ENCODE measurements around the gene SCO2.

SCO2 gene

DNA sequence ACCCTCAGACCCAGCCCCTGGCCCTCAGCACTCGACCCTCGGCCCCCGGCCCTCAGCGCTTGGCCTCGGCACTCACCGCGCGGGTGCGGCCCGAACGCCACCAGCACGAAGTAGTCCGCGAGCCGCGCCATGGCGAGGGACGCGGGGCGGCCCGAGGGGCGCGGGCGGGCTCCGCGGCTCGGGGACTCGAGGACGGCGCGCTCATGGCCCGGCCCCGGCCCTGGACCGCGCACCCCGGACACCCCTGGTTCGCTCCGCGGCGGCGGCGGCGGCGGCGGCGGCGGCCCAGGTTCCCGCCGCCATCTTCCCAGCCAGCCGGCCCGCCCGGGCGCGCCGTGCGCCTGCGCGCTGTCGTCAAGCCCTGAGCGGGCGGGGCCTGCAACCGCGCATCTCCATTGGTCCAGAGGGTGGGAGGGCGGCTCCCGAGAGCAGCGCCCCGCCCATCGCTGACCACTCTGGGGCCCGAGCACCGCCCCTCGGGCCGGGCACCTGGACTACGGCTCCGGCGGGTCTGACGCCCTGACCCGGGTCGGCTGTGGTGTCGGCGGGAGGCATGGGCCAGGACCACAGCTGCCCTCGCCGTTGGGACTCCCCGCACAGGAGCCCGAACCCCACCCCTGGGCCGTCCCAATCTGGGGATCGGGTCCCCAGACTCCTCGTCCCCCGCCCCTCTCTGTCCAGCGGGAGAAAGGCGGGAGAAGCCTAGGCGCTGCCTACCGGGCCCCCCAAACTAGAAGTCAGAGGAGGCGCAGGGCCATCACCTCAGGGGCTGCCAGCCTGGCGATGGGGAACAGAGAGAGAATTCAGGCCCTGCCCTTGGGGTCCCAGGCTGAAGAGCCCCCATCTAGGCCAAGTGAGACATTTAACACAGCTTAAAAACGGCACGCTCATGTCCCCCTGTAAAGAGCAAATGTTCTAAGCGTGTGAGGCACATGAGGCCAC lies 50.4 kb downstream of the SCO2 start, which contains the start of gene SBF1:
SBF1 (minus strand) TSS at position 326 of the 942 bp plus-strand sequence; CDS start at position 131, 195 bp downstream.
- DNase-seq: no peak

- DNase-seq: no peak
Observed at GRCh38 chr22:50473855-50474671, 51.3 kb downstream of the SCO2 start.
